Measurements from ENCODE around the gene RAP1A.
A peak's percentile ranks its signal among the peaks of the same experiment; 100 is the strongest.
"Not testable (repeated sequence)": the region's sequence is repeated elsewhere in the genome, so short reads cannot be mapped to it uniquely, and the experiment has no call there.

RAP1A gene

GRCh38 chr1:111630567-111630966 lies 11.0 kb downstream of the RAP1A start:
- DNase-seq, result no peak

- no peak for DNase-seq
These were observed 11.9 kb downstream of the RAP1A start for GRCh38 chr1:111631502-111631901.

- not testable (repeated sequence) for DNase-seq
These were observed 13.2 kb downstream of the RAP1A start for GRCh38 chr1:111632771-111633170.

- no peak for DNase-seq
These were observed 14.2 kb downstream of the RAP1A start for GRCh38 chr1:111633736-111634247.

- DNase-seq, result no peak
These were observed 15.9 kb downstream of the RAP1A start for GRCh38 chr1:111635324-111636009.

- no peak for DNase-seq
These were observed 18.7 kb downstream of the RAP1A start for GRCh38 chr1:111638320-111638719.

GRCh38 chr1:111639602-111640198 lies 20.1 kb downstream of the RAP1A start:
- no peak for DNase-seq

- no peak for DNase-seq
These were observed 23.5 kb downstream of the RAP1A start for GRCh38 chr1:111643097-111643496.

GRCh38 chr1:111643696-111644095 lies 24.1 kb downstream of the RAP1A start:
- no peak for DNase-seq

GRCh38 chr1:111644506-111644905 lies 24.9 kb downstream of the RAP1A start:
- DNase-seq, result no peak

GRCh38 chr1:111647736-111648135 lies 28.1 kb downstream of the RAP1A start:
- no peak for DNase-seq

GRCh38 chr1:111648806-111649205 lies 29.2 kb downstream of the RAP1A start:
- no peak for DNase-seq

- DNase-seq, result no peak
These were observed 29.6 kb downstream of the RAP1A start for GRCh38 chr1:111649227-111649626.

- DNase-seq, result no peak
These were observed 30.1 kb downstream of the RAP1A start for GRCh38 chr1:111649648-111650047.

- no peak for DNase-seq
These were observed 34.1 kb downstream of the RAP1A start for GRCh38 chr1:111653709-111654108.

- DNase-seq, result no peak
These were observed 35.2 kb downstream of the RAP1A start for GRCh38 chr1:111654839-111655238.

- peak; percentile 38 for DNase-seq
These were observed 36.8 kb downstream of the RAP1A start for GRCh38 chr1:111656086-111657017.

- DNase-seq, result no peak
These were observed 39.0 kb downstream of the RAP1A start for GRCh38 chr1:111658622-111659021.

GRCh38 chr1:111660204-111661150 lies 40.9 kb downstream of the RAP1A start:
- no peak for DNase-seq

- no peak for DNase-seq
These were observed 45.1 kb downstream of the RAP1A start for GRCh38 chr1:111664652-111665051.

GRCh38 chr1:111665497-111665896 lies 45.9 kb downstream of the RAP1A start:
- no peak for DNase-seq

- DNase-seq, result peak; percentile 32
These were observed 47.2 kb downstream of the RAP1A start for GRCh38 chr1:111666828-111667227.
